AG20443 (cell line): Measurements from ENCODE around the gene EPYC.

Experiments
- DNase-seq: peaks from one replicate; pipeline ENCODE4 v3.0.0; 2012; ENCODE audit warnings: low spot score, mixed read lengths

The EPYC gene

GRCh38 chr12:91004872-91005271 is at the start of gene EPYC:
Gene EPYC, minus strand, starts transcription at chr12:91004972. Its CDS starts 2,407 bp downstream, at chr12:91002565.
- DNase-seq, result no peak

- peak; percentile 38 for DNase-seq
Measured at GRCh38 chr12:91053951-91054715, 49.4 kb upstream of the EPYC start.

DNA sequence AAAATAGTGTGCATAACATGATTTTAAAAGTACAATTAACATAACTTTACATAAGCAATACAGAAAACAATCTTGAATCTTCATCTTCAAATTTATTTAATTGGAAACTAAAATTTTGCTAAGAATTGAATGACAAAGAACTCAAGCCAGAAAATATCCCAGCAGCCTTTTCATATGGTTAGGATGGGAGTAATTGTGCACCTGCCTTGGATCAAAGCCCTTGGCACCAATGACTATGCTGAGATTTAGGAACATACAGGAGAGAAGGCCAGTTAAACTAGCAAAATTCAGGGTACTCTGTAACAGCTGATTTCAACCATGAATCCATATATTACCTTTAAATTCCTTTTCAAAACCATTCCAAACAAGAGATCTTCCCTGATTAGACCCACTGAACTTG is 47.3 kb upstream of the EPYC start:
- no peak for DNase-seq

DNA sequence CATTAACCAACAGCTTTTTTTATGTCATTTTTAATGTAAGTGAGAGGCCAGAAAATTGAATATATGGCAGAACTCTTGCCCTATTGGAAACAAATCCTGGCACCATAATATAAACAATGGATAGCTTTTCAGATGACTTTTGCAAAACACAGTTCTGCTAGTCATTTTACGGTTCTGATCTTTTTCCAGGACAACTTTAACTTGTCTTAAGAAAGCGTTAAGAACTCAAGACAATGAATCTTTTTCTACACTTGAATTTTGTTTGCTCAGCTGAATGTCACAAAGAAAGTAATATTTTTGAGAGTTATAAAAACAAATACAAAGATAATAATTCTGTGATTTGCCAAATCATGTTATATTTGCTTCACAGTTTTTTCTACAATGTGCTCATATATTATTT is 39.8 kb upstream of the EPYC start:
- DNase-seq, result no peak

- no peak for DNase-seq
Measured at GRCh38 chr12:91043408-91043807, 38.6 kb upstream of the EPYC start.

DNA sequence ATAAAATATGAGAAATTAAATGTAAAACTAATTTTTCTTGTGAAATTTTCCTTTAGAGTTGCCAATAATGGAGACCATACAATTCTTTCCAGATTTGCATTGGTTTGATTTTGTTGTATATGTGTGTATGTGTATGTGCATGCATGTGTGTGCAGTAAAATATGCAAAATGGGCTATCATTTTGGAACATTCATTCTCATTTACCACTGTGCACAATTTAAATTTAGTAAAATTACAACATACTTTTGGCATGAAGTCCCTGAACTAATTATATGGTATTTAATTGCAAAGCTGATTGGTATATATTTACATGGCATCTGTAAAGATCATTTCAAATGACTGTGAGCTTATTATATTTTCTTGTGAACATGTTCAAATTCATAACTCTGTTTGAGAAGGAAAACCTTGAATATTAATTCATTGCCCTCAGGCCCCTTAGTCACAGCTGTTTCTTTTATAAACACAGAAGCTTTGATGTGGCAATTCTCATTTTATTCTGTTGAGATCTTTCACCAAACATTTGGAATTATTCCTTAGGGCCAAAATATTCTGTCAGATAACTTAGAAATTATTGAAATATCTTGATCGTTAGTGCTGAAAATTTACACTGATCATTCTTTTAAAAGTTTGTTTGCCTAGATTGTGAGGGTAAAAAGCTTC is 35.5 kb upstream of the EPYC start:
- DNase-seq, result peak; percentile 24

DNA sequence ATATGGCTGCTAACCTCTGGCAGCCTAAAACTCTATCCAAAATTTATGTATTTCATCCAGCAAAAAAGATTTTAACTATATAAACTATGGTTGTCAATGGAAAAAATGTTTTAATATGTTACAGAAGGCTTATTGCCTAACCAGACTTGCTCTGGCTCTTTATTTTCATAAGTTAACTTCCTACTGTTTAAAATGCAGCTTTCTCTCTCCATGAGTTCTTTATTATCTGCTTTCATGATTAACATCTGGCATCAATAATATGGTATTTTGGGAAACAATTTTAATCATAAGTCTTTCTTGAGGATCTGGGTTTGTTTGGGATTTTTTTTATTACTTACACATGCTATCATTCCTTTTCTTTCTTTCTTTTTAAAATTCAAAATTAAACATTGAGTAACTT is 32.5 kb upstream of the EPYC start:
- DNase-seq, result peak; percentile 13

DNA sequence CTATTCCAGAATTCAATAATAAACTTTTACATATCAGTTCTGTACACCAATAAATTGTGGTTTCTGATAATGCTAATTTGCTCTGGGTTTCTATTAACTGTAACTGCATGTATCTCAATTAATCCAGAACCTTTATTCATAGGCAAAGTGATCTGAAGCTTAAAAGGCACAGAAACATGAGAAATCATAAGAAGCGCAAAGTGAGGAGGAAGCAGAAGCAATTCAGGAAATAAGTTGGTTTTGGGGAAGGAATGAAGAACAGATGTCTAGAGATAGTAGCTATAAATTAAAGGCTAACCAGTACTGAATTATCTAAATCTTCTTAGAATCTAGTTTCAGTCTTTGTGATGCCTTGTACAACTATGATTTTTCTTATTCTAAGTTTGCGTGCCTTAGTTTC is 28.5 kb upstream of the EPYC start:
- DNase-seq, result no peak

DNA sequence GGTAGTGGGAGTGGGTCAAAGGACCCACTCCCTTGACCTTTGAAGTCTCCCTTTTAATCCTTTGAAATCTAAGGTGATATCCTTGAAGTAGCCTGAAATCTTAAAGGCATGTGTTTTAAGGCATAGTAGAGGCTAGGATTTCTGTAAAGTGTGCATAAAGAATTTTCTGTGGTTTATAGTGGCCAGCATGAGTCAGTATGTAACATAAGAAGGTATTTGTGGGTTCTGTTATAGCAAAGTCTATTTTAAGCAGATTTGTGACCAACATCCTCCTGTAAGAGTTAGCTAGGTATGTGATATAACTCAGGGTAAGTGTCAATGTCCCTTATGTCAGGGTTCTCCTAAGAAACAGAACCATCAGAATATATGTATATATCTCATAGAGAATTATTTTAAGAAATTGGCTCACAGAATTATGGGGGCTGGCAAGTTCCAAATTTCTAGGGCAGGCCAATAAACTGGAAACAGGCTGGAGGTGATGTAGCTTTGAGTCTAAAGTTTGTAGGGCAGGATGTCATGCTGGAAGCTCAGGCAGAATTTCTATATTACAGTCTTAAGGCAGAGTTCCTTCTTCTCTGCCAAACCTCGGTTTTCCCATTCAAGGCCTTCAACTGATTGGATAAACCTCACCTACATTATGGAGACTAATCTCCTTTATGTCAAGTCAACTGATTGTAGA is 18.7 kb upstream of the EPYC start:
- DNase-seq, result peak; percentile 20

DNA sequence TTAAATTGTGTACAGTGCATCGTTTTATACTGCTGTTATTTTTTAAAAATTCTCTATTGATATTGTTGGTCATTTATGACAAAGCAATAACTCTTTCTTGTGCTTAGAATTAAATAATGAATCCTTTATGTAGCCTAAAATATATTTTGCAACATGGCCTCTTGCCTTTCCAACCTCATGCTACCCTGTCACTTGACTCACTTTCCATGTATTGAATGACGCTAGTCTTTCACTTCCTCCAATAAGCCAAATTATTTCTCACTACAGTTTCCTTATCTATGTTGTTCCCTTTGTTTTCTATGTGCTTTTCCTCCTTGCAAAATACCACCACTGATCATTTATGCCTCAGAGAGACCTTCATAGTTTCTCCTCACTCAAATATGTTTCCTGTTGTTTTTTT is 16.3 kb upstream of the EPYC start:
- DNase-seq, result no peak

DNA sequence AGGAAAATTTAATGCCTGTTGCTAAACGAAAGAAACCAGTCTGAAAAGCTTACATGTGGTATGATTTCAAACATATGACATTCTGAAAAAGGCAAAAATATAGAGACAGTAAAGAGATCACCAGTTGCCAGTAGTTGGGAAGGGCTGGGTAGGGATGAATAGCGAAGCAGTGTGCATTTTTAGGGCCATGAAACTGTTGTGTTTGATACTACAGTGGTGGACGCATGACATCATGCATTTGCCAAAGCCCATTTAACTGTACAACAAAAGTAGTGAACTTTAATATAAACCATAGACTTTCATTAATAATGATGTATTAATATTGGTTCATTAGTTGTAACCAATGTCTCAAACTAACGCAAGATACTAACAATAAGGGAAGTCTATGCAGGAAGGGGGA is 14.7 kb upstream of the EPYC start:
- no peak for DNase-seq

- no peak for DNase-seq
Measured at GRCh38 chr12:91017511-91018263, 12.9 kb upstream of the EPYC start.

- DNase-seq, result no peak
Measured at GRCh38 chr12:91017043-91017442, 12.3 kb upstream of the EPYC start.

DNA sequence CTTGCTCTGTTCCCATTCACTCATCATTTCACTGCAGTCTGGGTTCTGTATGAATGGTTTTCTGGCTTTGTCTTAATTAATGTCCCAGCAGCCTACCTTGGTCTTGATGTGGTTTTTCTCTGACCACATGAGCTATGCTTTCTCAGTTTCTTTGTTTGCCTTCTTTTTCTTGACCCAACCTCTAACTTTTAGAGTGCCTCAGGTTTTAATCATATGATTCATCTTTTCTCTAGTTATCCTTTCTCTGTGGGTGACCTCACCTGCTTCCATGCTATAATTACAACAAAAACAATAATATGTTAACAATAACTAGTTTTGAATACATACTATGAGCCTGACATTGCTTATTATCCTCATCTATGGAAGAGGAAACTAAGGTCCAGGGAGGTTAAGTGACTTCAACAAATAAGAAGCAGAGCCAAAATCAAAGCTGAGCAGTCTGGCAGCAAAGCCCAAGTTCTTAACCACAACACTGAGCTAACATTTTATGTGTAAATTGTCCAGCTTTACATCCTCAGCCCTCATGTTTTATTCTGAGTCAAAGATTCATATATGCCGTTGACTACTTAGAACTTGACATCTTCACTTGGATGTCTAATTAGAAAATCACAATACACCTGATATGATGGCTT is 4.7 kb upstream of the EPYC start:
- no peak for DNase-seq

DNA sequence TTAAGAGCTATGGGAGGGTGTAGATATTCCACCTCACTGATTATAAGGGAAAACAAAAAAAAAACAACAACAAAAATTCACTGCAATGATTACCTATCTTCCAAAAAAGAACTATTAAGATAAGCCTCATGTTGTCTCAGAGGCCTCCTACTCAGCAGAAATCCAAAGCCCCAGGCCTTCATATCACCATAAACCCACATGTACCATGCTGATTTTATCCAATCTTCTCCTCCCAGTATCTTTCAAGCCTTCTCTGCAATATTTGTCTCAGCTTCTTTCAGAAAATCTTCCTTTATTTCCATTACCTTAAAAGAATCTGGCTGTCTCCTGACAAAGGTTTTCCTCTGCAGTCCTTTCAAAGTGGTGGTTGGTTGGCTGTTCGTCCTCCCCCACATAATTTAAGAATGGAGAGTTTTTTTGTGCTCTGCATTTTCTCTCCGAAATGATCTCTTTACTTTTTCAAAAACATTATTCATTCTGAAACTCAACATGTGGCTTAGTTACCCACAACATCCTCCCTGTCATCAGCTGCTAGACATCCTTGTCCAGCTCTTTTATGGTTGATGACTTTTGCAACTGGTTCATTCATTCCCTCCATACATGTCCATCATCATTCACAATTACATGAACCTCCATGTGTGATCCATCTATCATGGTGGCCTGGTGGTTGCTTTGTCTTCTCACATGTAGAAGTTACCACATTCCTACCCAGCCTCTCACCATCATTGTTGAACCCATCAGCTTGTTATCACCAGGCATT is 2.9 kb upstream of the EPYC start:
- no peak for DNase-seq

GRCh38 chr12:91003737-91004136 is 1.0 kb downstream of the EPYC start:
- DNase-seq, result no peak

DNA sequence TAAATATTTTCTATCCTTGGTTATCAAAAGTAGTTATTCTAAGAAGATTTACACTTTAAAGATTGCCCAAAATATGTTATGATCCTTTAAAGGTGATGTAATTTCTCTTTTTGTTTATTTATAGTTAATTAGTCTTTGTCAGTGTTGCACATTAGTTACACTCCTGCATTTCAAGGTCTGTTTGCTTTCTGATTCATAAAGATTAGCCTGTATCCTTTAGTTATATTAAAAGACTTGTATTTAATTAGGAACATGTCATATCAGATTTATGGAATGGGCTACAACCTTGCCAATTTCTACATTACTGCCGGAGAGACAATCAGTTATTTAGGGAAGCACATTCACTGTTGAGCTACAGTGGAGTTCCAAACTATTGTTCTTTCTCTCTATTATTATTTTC is 3.5 kb downstream of the EPYC start:
- DNase-seq, result no peak

DNA sequence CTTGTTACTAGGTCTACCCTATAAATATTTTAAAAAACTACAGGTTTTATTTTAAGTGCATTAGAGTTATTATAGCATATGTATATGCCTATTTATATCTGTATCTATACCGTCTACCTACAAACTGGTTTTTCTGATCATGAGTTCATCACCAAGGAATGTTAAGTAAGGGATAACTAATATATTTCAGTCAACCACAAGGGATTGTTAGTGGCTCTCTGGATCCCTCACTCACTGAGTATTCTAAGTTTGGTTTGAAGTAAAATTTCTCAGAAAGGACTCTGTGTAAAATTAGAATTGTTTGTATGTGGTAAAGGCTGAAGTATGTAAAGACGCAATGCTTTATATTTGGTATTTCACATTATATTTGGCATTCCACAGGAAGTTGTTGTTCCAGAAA is 4.8 kb downstream of the EPYC start:
- DNase-seq, result no peak

DNA sequence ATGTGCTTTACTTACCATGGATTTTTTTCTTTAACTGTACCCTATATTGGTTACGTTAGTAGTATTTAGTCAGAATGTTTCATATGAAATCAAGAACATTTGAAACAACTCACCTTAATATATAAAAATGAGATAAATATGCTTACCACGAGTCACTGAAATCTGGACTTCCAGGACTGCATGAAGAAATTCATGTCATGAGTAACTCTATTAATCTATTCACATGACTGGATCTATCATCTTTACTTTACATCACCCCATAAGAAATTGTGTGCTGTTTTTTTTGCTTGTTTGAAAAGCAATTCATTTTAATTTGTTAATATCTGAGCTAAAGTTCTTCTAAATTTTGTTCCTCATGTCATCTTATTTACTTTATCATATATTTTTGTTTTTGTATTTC is 5.2 kb downstream of the EPYC start:
- DNase-seq, result no peak

GRCh38 chr12:90995010-90995409 is 9.8 kb downstream of the EPYC start:
- no peak for DNase-seq

- no peak for DNase-seq
Measured at GRCh38 chr12:90991952-90992465, 12.8 kb downstream of the EPYC start.
